Heart left ventricle (tissue), 13 donors: ENCODE results near the gene PRICKLE2.

Experiments used
- CTCF ChIP-seq, 12 donors: fragments of 200-600 bp; sonication (generic) in 4 of 12; IDR thresholded peaks; one replicate each; pipeline versions ENCODE4 v1.5.0 to v1.8.0; 2018 to 2022; ENCODE audit warnings: antibody characterized with exemption in 12 of 12, mild to moderate bottlenecking in 5 of 12
- POLR2A ChIP-seq, 2 donors: fragments of 450-650 bp; IDR thresholded peaks; one replicate each; pipeline ENCODE4 v1.6.1; 2017; ENCODE audit warnings: antibody characterized with exemption in 2 of 2, mild to moderate bottlenecking in 2 of 2, moderate library complexity in 2 of 2
- donor health status: ischemic (EF 13 %, LVEDD 7.1; RV severe dilation, severe dysfunction).
- donor health status: DM: no; HTN: yes; CAD: no.
- donor health status: DM: no; HTN: no; CAD: no.
- donor health status: ischemic (EF 25% LVEDD 6.9; RV normal size, moderate dysfunction).
- donor health status: ischemic (EF 25% LVEDD 5.7; RV mildly dilated, moderate dysfunction).
- donor health status: ischemic (EF 35%, LVEDD 5.7; RV mildly dilated, moderate dysfunction).
- donor health status: nonischemic (EF 11% LVEDD 7.7; RV severe dilation, severe dysfunction).
- donor health status: DM: yes; HTN: yes; CAD: no.
- donor health status: PGD.
- donor health status: ischemic (EF 29% LVEDD 5.4; RV normal size, mild dysfunction).
- donor health status: nonischemic (EF 23%, LVEDD 6.1; RV moderate dilation, normal function).

GRCh38 chr3:64255741-64256340, 30.6 kb upstream of the PRICKLE2 start:
- TF ChIP-seq CTCF (IDR thresholded peaks at IDR 0.05): no peak
- TF ChIP-seq POLR2A (IDR thresholded peaks at IDR 0.05): no peak
